A549 (cell line): ENCODE measurements around the gene CS.
"Not testable (repeated sequence)": the region's sequence is repeated elsewhere in the genome, so short reads cannot be mapped to it uniquely, and the experiment has no call there.

Source experiments
- BHLHE40 ChIP-seq: IDR thresholded peaks from 2 replicates; pipeline ENCODE4 v1.6.1; 2012; ENCODE audit warnings: low read depth, low read length, inconsistent platforms
- ESRRA ChIP-seq: fragments of 150-350 bp; IDR thresholded peaks from 2 replicates; pipeline ENCODE4 v1.6.1; 2014; ENCODE audit warnings: mild to moderate bottlenecking, low read length, borderline replicate concordance
- MAFK ChIP-seq: fragments of 450-650 bp; IDR thresholded peaks from 2 replicates; pipeline ENCODE4 v1.6.1; 2014; ENCODE audit not compliant: partially characterized antibody
- MAX ChIP-seq: IDR thresholded peaks from 2 replicates; pipeline ENCODE4 v1.6.1; 2012
- POLR2A ChIP-seq: IDR thresholded peaks from 2 replicates; pipeline ENCODE4 v1.6.1; 2012; ENCODE audit warnings: mild to moderate bottlenecking, low read length
- POLR2AphosphoS2 ChIP-seq: conservative IDR thresholded peaks from 2 replicates; pipeline ENCODE4 v1.6.1; 2012; ENCODE audit warnings: low read length, improper control_type of control experiment, inconsistent platforms
- RAD21 ChIP-seq, 2 experiments: fragments of >200 bp in 1 of 2; sonication (Bioruptor Twin) in 1 of 2; formaldehyde crosslinking in 1 of 2; IDR thresholded peaks in 1 of 2; conservative IDR thresholded peaks in 1 of 2; 2 replicates in 1 of 2; 3 replicates in 1 of 2; pipeline ENCODE4 v1.6.1; 2012 to 2018; ENCODE audit warnings: inconsistent platforms in 1 of 2
- RCOR1 ChIP-seq: fragments of 150-350 bp; IDR thresholded peaks from 2 replicates; pipeline ENCODE4 v1.6.1; 2014; ENCODE audit warnings: antibody characterized with exemption, low read length, low read depth
- RFX5 ChIP-seq: fragments of 450-650 bp; IDR thresholded peaks from 2 replicates; pipeline ENCODE4 v1.7.1; 2014; ENCODE audit warnings: antibody characterized with exemption, mild to moderate bottlenecking, moderate library complexity
- TF ChIP-seq, protein P1 (sequence below): fragments of >200 bp; sonication (Bioruptor Twin); formaldehyde crosslinking; IDR thresholded peaks from 3 replicates; pipeline ENCODE4 v1.5.1; 2016
- TF ChIP-seq, protein P2 (sequence below): fragments of 250-450 bp; sonication (Bioruptor Pico); IDR thresholded peaks from 2 replicates; pipeline ENCODE4 v1.5.0; 2021; ENCODE audit warnings: mild to moderate bottlenecking, moderate library complexity, borderline replicate concordance

DNA sequence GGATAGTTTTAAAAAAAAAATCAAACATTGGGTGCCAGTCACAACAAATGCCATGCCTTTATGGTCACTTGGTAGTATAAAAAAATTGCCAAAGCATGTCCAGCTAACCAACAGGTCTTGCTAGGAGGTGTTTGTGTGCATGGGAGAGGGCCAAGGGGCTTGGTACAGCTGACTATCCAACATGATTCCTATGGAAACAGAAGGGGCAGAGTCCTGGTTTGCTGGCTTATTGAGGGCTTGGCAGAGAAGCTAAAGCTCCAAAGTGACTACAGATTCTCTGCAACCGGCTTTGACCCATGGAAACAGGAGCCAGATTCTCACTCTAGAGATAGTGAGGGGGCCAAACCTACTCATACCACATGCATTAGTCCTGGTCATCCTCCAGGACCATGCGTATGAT is 27.7 kb downstream of the CS start:
- not testable (repeated sequence) for TF ChIP-seq MAX; RAD21 (conservative IDR thresholded peaks at IDR 0.05 in 1 of 2, IDR thresholded peaks at IDR 0.05 in 1 of 2); ESRRA; BHLHE40; RFX5; MAFK; POLR2AphosphoS2; RCOR1; POLR2A
- TF ChIP-seq, protein P1, sequence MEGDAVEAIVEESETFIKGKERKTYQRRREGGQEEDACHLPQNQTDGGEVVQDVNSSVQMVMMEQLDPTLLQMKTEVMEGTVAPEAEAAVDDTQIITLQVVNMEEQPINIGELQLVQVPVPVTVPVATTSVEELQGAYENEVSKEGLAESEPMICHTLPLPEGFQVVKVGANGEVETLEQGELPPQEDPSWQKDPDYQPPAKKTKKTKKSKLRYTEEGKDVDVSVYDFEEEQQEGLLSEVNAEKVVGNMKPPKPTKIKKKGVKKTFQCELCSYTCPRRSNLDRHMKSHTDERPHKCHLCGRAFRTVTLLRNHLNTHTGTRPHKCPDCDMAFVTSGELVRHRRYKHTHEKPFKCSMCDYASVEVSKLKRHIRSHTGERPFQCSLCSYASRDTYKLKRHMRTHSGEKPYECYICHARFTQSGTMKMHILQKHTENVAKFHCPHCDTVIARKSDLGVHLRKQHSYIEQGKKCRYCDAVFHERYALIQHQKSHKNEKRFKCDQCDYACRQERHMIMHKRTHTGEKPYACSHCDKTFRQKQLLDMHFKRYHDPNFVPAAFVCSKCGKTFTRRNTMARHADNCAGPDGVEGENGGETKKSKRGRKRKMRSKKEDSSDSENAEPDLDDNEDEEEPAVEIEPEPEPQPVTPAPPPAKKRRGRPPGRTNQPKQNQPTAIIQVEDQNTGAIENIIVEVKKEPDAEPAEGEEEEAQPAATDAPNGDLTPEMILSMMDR, result not testable (repeated sequence)
- TF ChIP-seq, protein P2, sequence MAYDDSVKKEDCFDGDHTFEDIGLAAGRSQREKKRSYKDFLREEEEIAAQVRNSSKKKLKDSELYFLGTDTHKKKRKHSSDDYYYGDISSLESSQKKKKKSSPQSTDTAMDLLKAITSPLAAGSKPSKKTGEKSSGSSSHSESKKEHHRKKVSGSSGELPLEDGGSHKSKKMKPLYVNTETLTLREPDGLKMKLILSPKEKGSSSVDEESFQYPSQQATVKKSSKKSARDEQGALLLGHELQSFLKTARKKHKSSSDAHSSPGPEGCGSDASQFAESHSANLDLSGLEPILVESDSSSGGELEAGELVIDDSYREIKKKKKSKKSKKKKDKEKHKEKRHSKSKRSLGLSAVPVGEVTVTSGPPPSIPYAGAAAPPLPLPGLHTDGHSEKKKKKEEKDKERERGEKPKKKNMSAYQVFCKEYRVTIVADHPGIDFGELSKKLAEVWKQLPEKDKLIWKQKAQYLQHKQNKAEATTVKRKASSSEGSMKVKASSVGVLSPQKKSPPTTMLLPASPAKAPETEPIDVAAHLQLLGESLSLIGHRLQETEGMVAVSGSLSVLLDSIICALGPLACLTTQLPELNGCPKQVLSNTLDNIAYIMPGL (CRISPR knock-in tag), result not testable (repeated sequence)
